ENCODE data around the gene EFNA1. TPM values are rescaled to one million over a fixed set of nuclear protein-coding genes. Genes with fewer than 3 reads are reported as not detected.

The EFNA1 gene
- total and polyA plus RNA-seq, 4 donors = 58.6 to 236 (median 179) TPM

GRCh38 chr1:155125511-155125945, 2.1 kb upstream of the EFNA1 start:
- peaks cover 3 to 20% (median 13%) of the 10 kb centered on the region in 4 donors for H3K4me1 ChIP-seq (ENCODE audit: control insufficient read depth in 4 of 4, insufficient read depth in 4 of 4, low read length in 3 of 4)
- H3K27ac ChIP-seq (ENCODE audit: low read depth in 1 of 2, low read length in 2 of 2) = peak overlapping the region; percentile 99 to 100
- H3K4me3 ChIP-seq (ENCODE audit: low read depth in 1 of 3, low read length in 3 of 3) = peak overlapping the region; percentile 2 to 32 (median 5)
- no peaks in the 10 kb centered on the region for H3K27me3 ChIP-seq (ENCODE audit: control insufficient read depth in 4 of 4, insufficient read depth in 4 of 4, low read length in 3 of 4)
- H3K36me3 ChIP-seq (ENCODE audit: control insufficient read depth in 4 of 4, insufficient read depth in 3 of 4, low read depth in 1 of 4, low read length in 3 of 4) = peaks cover 0 to 5% (median under 1%) of the 10 kb centered on the region in 4 donors
- WGBS = 35% methylated on average over 11 of the region's 11 CpGs
- peak overlapping the region; percentile 74 to 96 for H3K9ac ChIP-seq (ENCODE audit: low read depth in 1 of 2, low read length in 2 of 2)
- no peak for DNase-seq (ENCODE audit: low spot score)
- H3K9me3 ChIP-seq (ENCODE audit: control insufficient read depth in 4 of 4, low read length in 3 of 4) = no peaks in the 10 kb centered on the region
- TF ChIP-seq HNF4A (conservative IDR thresholded peaks at IDR 0.05) (no peak), YY1 (IDR thresholded peaks at IDR 0.05) (no peak), JUND (IDR thresholded peaks at IDR 0.05) (no peak), HNF4G (IDR thresholded peaks at IDR 0.05) (no peak), NR2F2 (IDR thresholded peaks at IDR 0.05) (no peak), SP1 (IDR thresholded peaks at IDR 0.05) (no peak), RXRA (IDR thresholded peaks at IDR 0.05) (no peak), MAX (IDR thresholded peaks at IDR 0.05) (no peak), TAF1 (conservative IDR thresholded peaks at IDR 0.05) (no peak), GABPA (IDR thresholded peaks at IDR 0.05 in 1 of 2, conservative IDR thresholded peaks at IDR 0.05 in 1 of 2) (no peak), FOXA1 (IDR thresholded peaks at IDR 0.05) (no peak), FOXA2 (IDR thresholded peaks at IDR 0.05) (no peak), EGR1 (IDR thresholded peaks at IDR 0.05; ENCODE audit: low read depth in 2 of 2) (no peak), ZBTB33 (IDR thresholded peaks at IDR 0.05) (no peak), RAD21 (IDR thresholded peaks at IDR 0.05) (no peak)
- TF ChIP-seq, protein P1, sequence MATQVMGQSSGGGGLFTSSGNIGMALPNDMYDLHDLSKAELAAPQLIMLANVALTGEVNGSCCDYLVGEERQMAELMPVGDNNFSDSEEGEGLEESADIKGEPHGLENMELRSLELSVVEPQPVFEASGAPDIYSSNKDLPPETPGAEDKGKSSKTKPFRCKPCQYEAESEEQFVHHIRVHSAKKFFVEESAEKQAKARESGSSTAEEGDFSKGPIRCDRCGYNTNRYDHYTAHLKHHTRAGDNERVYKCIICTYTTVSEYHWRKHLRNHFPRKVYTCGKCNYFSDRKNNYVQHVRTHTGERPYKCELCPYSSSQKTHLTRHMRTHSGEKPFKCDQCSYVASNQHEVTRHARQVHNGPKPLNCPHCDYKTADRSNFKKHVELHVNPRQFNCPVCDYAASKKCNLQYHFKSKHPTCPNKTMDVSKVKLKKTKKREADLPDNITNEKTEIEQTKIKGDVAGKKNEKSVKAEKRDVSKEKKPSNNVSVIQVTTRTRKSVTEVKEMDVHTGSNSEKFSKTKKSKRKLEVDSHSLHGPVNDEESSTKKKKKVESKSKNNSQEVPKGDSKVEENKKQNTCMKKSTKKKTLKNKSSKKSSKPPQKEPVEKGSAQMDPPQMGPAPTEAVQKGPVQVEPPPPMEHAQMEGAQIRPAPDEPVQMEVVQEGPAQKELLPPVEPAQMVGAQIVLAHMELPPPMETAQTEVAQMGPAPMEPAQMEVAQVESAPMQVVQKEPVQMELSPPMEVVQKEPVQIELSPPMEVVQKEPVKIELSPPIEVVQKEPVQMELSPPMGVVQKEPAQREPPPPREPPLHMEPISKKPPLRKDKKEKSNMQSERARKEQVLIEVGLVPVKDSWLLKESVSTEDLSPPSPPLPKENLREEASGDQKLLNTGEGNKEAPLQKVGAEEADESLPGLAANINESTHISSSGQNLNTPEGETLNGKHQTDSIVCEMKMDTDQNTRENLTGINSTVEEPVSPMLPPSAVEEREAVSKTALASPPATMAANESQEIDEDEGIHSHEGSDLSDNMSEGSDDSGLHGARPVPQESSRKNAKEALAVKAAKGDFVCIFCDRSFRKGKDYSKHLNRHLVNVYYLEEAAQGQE (IDR thresholded peaks at IDR 0.05) = no peak
- TF ChIP-seq, protein P2, sequence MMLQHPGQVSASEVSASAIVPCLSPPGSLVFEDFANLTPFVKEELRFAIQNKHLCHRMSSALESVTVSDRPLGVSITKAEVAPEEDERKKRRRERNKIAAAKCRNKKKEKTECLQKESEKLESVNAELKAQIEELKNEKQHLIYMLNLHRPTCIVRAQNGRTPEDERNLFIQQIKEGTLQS (IDR thresholded peaks at IDR 0.05) = no peak
- TF ChIP-seq, protein P3, sequence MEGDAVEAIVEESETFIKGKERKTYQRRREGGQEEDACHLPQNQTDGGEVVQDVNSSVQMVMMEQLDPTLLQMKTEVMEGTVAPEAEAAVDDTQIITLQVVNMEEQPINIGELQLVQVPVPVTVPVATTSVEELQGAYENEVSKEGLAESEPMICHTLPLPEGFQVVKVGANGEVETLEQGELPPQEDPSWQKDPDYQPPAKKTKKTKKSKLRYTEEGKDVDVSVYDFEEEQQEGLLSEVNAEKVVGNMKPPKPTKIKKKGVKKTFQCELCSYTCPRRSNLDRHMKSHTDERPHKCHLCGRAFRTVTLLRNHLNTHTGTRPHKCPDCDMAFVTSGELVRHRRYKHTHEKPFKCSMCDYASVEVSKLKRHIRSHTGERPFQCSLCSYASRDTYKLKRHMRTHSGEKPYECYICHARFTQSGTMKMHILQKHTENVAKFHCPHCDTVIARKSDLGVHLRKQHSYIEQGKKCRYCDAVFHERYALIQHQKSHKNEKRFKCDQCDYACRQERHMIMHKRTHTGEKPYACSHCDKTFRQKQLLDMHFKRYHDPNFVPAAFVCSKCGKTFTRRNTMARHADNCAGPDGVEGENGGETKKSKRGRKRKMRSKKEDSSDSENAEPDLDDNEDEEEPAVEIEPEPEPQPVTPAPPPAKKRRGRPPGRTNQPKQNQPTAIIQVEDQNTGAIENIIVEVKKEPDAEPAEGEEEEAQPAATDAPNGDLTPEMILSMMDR (IDR thresholded peaks at IDR 0.05; ENCODE audit: low read depth, low read length, missing input control) = no peak

Data from liver (tissue), 9 donors.